ENCODE measurements around the gene GSTO1.

DNA sequence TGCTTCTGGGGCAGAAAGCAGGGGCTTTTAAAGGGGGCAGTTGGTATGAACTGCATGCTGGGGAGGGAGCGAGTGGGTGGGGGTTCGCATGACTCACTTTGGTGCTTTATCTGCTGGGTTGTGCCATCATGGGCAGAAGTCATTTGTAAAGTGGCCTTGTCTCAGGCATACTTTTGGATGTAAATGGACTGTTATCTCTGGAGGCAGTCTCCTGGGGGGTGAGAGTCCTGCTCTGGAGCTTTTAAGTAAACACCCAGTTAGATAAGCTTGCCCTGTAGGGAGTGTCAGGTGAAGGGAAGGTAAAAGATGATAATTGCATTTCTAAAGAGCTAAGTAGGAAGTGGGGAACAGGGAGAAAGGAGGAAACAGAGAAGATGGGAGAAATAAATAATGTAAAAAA is 1.6 kb upstream of the GSTO1 start:
- TF ChIP-seq, protein P1, sequence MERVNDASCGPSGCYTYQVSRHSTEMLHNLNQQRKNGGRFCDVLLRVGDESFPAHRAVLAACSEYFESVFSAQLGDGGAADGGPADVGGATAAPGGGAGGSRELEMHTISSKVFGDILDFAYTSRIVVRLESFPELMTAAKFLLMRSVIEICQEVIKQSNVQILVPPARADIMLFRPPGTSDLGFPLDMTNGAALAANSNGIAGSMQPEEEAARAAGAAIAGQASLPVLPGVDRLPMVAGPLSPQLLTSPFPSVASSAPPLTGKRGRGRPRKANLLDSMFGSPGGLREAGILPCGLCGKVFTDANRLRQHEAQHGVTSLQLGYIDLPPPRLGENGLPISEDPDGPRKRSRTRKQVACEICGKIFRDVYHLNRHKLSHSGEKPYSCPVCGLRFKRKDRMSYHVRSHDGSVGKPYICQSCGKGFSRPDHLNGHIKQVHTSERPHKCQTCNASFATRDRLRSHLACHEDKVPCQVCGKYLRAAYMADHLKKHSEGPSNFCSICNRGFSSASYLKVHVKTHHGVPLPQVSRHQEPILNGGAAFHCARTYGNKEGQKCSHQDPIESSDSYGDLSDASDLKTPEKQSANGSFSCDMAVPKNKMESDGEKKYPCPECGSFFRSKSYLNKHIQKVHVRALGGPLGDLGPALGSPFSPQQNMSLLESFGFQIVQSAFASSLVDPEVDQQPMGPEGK (CRISPR knock-in tag; IDR thresholded peaks at IDR 0.05; ENCODE audit: borderline replicate concordance), result no peak
- TF ChIP-seq, protein P2, sequence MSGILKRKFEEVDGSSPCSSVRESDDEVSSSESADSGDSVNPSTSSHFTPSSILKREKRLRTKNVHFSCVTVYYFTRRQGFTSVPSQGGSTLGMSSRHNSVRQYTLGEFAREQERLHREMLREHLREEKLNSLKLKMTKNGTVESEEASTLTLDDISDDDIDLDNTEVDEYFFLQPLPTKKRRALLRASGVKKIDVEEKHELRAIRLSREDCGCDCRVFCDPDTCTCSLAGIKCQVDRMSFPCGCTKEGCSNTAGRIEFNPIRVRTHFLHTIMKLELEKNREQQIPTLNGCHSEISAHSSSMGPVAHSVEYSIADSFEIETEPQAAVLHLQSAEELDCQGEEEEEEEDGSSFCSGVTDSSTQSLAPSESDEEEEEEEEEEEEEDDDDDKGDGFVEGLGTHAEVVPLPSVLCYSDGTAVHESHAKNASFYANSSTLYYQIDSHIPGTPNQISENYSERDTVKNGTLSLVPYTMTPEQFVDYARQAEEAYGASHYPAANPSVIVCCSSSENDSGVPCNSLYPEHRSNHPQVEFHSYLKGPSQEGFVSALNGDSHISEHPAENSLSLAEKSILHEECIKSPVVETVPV (CRISPR knock-in tag; IDR thresholded peaks at IDR 0.05), result no peak
- TF ChIP-seq RARB (CRISPR knock-in tag; IDR thresholded peaks at IDR 0.05) (no peak), ZC3H10 (CRISPR knock-in tag; IDR thresholded peaks at IDR 0.05) (no peak), BACH2 (CRISPR knock-in tag; IDR thresholded peaks at IDR 0.05; ENCODE audit: borderline replicate concordance) (no peak), ISL1 (CRISPR knock-in tag; IDR thresholded peaks at IDR 0.05) (no peak), OSR1 (CRISPR knock-in tag; IDR thresholded peaks at IDR 0.05) (no peak), ZFP3 (CRISPR knock-in tag; IDR thresholded peaks at IDR 0.05) (no peak), ZNF70 (CRISPR knock-in tag; IDR thresholded peaks at IDR 0.05) (no peak), TOX (CRISPR knock-in tag; IDR thresholded peaks at IDR 0.05; ENCODE audit: borderline replicate concordance) (no peak), ZNF565 (CRISPR knock-in tag; conservative IDR thresholded peaks at IDR 0.05; ENCODE audit: low read depth) (no peak), ZFP30 (CRISPR knock-in tag; IDR thresholded peaks at IDR 0.05) (no peak)
